GM19035 (cell line): ENCODE results near the gene GJC2.

Experiments
- ATAC-seq: cut with Tn5 transposase; IDR thresholded peaks from one replicate; pipeline ENCODE4 v1.9.1; 2021; ENCODE audit not compliant: unreplicated experiment

Gene GJC2

DNA sequence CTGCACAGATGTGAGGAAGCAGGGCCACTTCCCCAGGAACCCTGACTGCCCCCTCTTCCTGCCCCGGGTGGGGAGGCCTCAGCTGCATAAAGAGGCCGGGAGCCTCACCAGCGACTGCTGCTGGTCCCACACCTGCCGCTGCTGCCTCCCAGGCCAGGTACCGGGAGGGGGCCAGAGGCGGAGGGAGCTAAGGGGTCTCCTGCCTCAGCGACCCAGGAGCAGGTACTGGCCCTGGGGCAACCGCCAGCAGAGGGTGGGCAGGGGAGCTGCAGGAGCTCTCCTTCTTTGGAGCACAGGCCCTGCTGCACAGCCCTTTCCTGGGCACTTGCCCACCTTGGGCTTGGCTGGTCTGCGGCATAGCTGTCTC, 6.8 kb downstream of the GJC2 start:
- ATAC-seq = no peak

DNA sequence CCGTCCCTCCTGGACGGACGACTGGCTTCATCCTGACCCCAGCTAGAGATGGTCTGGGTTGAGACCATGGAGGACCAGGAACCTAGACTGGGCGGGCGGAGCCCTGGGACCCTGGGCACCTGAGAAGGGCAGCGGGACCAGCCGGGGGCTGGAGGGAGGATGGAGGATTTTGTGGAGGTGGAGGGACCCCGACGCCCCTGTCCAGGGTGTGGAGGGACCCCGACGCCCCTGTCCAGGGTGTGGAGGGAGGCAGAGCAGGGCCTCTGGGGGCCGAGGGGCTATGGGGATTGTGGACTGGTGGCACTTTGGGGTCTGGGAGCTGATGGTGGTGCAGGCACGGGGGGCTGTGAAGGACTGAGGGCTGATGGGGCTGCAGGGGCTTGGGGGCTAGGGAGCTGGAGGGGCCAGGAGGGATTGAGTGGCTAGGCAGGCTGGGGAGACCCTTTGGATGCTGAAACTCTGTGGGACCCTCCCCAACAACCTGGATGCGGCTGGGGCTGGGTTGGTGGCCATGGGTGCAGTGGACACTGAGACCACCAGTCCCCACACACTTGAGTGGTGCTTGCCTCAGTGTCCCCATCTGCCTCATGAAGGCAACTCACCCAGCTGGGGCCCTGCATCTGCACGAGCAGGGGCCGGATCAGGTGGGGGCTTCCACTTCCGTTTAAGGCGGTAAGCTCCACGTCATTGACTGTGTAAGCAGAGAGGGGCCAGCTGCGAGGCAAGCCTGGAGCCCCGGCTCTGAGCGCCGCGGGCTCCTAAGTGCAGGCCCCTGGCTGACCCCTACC, 7.4 kb downstream of the GJC2 start:
- ATAC-seq = no peak

DNA sequence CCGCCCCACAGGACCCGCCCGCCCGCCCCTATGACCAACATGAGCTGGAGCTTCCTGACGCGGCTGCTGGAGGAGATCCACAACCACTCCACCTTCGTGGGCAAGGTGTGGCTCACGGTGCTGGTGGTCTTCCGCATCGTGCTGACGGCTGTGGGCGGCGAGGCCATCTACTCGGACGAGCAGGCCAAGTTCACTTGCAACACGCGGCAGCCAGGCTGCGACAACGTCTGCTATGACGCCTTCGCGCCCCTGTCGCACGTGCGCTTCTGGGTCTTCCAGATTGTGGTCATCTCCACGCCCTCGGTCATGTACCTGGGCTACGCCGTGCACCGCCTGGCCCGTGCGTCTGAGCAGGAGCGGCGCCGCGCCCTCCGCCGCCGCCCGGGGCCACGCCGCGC, 8.0 kb downstream of the GJC2 start:
- no peak for ATAC-seq

- ATAC-seq = no peak
Observed at GRCh38 chr1:228158151-228159007, 8.6 kb downstream of the GJC2 start.

DNA sequence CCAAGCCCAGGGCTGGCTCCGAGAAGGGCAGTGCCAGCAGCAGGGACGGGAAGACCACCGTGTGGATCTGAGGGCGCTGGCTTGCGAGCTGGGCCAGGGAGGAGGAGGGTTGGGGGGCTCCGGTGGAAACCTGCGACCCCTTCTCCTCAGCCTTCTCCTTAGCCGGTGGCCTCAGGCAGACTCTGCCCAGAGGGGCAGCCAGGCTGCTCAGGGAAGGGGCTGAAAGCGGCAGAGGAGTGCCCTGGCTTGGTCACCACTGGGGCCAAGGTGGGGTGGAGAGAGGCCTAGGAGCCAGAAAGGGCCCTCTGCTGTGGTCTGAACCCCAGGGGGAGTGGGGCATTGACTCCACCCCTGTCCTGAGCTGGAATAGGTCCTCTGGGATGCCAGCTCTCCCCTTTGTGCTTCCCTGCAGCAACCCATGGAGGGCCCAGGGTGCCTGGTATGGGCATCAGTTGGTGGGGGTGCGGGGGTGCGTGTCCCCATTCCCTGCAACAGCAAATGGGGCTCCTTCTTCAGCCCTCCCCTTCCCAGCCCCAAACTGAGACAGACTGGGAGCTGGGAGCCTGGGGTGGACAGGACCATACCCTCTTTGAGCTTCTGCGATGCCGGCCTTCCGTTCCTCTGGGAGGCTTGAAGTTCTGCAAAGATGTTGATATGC, 9.4 kb downstream of the GJC2 start:
- ATAC-seq = no peak

DNA sequence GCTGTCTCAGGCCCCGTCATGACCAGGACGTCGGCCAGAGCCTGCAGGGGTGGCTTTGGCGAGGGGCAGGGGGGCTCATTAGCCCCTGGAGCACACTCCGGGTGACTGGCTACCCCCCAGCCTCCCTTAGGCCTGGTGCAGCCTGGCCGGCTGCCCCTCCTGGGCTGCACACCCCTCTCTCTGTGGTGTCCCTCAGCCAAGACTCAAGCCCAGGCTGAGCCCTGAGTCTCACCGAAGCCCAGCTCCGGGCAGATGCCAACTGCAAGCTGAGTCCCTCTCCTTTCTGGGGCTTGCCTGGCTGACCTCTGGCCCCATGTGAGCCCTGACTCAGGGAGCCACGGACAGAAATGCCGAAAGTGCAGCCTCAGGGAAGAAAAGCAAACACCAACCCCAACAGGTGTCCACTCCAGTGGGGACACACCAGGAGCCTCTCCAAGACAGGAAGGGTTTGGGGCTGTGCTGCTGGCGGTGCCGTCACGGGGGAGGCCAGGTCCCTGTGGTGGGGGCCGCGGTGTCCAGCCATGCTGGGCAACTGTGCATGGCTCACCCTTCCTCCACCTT, 10.6 kb downstream of the GJC2 start:
- no peak for ATAC-seq

- ATAC-seq = no peak
Observed at GRCh38 chr1:228161362-228161761, 11.6 kb downstream of the GJC2 start.

- no peak for ATAC-seq
Observed at GRCh38 chr1:228161866-228162265, 12.1 kb downstream of the GJC2 start.

DNA sequence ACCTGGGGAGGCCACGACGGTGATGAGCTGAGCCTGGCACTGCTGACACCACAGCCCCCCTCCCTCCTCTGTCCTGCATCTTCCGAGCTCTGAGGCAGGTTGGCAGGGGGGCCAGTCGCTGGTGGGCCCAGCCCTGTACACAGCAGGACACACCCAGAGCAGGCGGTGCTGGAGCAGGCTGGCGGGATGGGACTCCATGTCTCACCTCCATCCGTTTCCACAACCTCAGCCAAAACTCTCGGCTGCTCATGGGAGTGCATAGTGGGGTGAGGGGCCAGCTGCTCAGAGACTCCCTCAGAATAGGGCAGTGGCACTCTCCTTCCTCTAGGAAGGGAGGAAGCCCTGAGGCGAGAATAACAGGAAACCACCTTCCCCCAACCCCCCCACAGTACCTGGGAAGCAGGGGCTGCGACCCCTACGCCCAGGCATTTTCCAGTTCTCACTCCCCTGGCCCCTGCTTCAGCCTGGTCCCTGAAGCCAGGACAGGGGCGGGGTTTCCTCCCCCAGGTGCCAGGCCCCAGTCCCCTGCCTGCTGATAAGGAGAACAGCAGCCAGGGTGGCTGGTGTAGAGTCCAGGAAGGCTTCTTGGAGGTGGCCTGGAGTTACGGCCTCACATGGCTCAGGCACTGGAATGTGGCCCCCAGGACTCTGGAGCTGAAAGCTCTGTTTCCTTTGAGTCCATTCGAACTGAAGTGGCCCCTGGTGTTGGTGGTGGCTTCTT, 12.7 kb downstream of the GJC2 start:
- no peak for ATAC-seq

DNA sequence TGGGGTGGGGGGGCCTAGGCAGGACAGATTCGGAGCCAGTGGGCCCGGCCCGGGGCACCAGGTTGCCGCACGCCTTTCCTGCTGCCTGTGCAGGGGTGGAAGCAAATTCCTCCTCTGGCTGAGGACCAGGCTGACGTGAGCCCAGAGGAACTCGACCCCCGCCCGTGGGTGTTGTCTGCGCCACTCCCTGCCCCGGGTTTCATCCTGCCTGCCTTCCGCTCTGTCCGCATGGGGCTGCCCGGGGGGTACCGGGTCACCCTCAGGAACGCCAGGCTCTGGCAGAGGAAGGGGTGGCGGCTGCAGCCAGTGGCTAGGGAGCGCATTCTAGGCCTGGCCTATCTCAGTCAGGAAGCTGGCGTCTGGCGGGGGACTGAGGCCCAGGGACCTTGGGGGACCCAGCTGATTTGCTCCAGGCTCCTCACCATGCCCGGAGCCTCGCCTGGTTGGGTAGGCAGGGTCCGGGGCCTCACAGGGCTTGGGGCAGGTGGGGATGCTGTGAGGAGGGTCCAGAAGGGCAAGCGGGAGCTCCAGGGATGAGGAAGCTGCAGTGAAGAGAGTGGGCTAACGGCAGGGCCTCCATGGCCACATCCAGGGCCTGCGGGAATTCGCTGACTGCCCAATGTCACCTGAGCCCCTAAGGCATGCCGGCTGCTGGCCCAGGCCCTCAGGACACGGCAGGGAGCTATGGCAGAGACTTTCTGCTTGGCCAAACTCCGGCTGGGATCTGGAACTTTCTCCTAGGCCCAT, 13.4 kb downstream of the GJC2 start:
- ATAC-seq = no peak

- no peak for ATAC-seq
Observed at GRCh38 chr1:228163776-228164519, 14.2 kb downstream of the GJC2 start.

DNA sequence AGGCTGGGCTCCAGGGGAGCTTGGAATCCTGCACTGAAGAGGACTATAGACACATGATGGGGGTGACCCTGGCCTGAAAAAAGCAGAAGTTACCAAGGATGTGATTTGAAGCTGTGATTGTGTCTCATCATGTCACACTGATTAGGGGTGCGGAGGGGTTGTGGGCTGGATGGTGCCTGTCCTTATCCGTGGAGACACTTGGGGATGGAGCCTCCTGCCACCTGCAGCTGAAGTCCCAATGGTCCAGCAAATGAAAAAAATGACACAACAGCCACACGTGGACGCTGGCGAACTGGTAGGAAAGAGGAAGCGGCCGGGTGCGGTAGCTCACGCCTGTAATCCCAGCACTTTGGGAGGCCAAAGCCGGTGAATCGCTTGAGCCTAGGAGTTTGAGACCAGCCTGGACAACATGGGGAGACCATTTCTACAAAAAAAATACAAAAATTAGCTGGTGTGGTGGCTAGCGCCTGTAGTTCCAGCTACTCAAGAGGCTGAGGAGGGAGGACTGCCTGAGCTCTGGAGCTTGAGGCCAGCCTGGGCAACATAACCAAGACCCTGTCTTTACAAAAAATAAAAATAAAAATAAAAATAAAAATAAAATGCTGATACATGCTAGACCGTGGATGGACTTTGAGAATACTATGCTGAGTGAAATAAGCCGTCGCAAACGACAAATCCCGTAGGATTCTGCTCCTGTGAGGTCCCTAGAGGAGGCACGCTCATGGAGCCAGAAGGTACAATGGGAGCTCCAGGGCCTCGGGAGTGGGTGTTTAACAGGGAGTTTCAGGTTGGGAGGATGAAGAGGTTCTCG, 15.0 kb downstream of the GJC2 start:
- peak; percentile 1 for ATAC-seq

DNA sequence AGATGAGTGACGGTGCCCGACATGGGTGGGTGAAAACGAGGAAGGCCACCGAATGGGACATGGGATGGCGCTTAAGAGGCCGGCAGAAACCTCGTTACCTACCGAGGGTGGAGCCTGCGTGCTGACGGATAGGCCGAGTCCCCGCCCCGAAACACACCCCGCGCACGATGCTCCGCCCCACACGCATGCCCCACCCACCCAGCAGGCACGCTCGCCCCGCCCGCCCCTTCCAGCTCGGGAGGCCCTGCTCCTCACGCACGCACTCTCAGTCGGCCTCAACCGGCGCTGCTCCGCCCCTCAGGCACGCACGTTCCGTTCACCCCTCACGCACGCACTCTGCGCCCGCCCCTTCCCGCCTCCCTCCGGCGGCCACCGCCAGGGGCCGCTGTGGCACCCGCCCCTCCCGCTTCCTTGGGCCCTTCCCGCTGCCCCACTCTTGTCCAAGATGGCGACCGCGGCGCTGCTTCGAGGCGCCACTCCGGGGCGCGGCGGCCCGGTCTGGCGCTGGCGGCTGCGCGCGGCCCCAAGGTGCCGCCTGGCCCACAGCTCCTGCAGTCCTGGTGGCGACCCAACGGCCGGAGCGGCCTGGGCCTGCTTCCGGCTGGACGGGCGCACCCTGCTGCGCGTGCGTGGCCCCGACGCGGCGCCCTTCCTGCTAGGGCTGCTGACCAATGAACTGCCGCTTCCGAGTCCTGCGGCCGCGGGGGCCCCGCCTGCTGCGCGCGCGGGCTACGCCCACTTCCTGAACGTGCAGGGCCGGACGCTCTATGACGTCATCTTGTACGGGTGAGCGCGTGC, 15.8 kb downstream of the GJC2 start, which contains the start of gene IBA57:
Gene IBA57 (plus strand): TSS at position 433 of the 798 bp plus-strand sequence. CDS start 13 bp downstream, at position 446.
- ATAC-seq = peak; percentile 81

- peak; percentile 12 for ATAC-seq
Observed at GRCh38 chr1:228166170-228166936, 16.6 kb downstream of the GJC2 start.

DNA sequence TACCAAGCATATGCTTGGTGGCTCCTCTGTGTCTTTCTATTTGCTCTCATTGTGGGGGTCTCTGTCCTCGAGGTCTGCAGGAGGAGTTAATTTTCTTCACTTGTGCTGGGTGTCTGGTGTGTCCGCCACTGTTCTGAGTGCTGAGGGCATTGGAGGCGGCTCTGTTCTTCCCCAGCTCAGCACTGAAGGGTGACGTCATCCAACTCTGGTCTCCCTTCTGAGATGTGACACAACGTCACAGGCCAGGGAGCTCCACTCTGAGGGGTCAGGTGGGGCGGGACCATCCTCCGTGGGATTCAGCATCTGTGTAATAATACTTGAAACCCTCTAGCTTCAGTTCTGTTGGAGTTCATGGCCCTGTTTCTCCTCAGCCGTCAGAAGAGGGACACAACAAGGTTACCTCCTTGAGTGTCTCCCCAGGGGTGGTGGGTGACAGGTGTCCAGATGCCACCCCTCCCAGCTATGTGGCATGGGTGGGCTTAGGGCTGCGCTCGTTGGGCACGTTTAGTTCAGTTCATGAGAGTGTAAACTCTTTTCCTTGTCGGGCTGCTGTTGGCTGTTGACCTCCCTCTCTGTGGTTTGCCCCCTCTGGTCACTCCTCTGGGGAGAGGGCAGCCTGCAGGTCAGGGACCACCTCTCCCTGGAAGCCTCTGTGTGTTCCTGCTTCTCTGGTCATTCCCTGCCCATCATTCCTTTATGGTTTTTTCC, 19.0 kb downstream of the GJC2 start:
- no peak for ATAC-seq

GRCh38 chr1:228169345-228169744, 19.6 kb downstream of the GJC2 start:
- ATAC-seq = no peak
